GM15510 (cell line): ENCODE results near the gene CNTN4.

ENCODE experiments used
- POLR2A ChIP-seq: IDR thresholded peaks from 3 replicates; pipeline ENCODE4 v1.6.1; 2011; ENCODE audit warnings: borderline replicate concordance; ENCODE audit not compliant: insufficient read length; ENCODE audit errors: extremely low read depth

Gene CNTN4

GRCh38 chr3:2657971-2658370 lies 559.3 kb downstream of the CNTN4 start:
- no peak for TF ChIP-seq POLR2A

GRCh38 chr3:2659896-2660295 lies 561.2 kb downstream of the CNTN4 start:
- TF ChIP-seq POLR2A: no peak

- TF ChIP-seq POLR2A: no peak
These were observed 562.4 kb downstream of the CNTN4 start for GRCh38 chr3:2661078-2661477.

- no peak for TF ChIP-seq POLR2A
These were observed 578.8 kb downstream of the CNTN4 start for GRCh38 chr3:2677501-2677900.

- no peak for TF ChIP-seq POLR2A
These were observed 581.6 kb downstream of the CNTN4 start for GRCh38 chr3:2680236-2680635.

DNA sequence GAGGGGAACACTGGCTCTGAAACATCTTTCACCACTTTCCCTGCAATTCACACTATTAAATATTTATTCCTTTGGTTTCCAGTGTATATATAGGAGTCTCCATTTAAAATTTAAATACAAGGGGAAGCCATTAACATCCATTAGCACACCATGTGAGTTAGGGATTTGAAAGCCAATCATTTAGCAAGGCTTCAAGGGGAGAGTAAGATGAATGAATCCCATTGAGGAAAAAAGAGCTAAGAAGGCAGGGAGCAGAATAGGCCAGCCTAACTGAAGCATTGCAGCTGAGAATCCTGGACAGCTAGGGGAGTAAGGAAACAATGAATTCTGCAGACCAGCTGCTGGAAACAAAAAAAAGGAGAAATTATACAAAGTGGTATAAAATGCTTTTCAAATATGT lies 585.4 kb downstream of the CNTN4 start:
- no peak for TF ChIP-seq POLR2A

DNA sequence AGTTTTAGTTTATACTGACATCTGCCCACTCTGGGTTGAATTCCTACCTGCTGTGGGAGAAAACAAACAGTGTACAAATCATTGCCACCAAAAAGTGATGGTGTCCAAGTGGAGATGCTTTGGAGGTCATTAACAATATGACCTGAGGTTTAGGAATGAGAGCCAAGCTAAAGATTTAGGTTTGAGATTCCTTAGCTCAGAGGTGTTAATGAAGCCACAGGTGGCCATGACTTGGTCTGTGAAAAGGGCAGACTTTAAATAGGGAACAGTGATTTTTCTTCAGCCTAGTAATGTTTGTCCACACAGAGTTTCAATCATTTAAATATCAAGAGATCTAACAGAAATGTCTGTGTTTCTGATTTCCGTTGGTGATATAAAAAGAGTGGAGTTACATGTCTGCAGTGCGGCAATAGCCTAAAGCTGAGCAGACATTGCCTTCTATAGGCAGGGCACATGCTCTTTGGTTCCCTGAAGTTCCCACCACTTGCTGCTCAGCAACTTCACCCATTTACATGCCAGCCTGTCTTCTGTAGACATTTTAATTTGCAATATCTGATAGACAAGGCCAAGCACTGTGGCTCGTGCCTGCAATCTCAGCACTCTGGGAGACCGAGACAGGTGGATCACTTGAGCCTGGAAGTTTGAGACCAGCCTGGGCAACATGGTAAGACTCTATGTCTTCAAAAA lies 588.3 kb downstream of the CNTN4 start:
- no peak for TF ChIP-seq POLR2A

DNA sequence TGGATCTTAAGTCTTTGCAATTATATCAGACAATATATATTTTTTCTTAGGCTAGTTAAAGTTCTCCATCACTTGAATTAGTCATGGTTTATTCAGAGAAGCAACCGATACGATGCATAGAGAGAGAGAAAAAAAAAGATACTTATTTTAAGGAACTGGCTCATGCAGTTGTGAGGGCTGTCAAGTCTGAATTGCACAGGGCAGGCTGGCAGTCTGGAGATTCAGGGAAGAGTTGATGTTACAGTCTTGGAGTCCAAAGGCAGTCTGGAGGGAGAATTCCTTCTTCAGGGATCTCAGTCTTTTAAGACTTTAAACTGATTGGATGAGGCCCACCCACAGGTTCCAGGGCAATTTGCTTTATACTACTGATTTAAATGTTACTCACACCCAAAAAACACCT lies 598.9 kb downstream of the CNTN4 start:
- no peak for TF ChIP-seq POLR2A

DNA sequence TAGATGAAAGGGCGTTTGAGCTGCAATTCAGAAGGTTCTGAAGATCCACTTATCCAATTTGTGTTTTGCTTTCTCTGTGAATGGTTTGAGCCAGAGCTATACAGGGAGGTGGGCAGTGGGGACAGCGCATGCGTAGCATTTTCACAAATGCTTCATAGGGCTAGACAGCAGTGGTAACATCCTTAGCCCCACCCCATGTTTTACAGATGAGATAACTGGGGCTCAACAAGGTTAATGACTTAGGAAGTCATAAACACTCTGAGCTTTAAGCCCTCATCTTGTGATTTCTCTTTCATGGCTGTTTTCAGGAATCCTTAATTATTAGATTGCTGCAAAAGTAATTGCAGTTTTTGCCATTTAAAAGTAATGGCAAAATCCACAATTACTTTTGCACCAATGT lies 602.8 kb downstream of the CNTN4 start:
- TF ChIP-seq POLR2A: no peak

DNA sequence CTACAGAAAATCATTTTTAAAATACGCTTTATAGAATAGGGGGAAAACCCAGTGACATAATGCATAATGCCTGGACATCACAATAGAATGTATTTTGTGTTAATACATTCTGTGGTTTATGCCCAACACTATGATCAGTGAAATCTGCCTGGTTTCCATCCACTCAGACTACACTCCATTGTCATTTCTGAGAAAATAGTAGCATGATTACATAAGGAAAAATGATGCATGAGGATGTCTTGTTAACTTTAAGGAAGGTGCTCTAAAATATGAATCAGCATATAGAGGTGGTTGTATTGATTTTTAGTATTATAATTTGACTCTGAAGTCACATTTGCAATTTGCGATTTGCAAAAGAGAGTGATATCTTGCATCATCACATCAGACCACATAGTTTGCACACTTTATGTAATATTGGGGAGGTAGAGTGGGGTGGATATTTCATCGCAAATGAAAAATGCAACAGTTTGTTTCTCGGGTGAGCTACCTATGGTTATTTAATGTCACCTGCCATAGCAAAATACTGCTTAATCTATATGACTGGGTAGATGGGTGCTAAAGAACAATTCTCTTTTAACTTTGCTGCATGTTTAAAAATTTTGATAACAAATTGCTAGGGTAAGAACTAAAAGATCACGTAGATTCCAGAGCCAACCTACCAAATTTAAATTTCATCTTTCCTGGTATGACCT lies 607.6 kb downstream of the CNTN4 start:
- no peak for TF ChIP-seq POLR2A

DNA sequence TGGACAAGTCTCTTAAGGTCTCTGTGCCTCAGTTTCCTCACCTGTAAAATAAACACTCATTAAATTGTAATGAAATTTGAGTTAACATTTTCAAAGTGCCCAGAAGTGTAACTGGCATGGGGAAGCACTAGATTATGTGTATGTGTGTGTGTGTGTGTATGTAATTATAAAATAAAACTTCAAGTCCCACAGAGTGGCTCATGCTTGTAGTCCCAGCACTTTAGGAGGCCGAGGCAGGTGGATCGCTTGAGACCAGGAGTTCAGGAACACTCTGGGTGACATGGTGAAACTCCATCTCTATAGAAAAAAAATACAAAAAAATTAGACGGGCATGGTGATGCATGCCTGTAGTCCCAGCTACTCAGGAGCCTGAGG lies 608.2 kb downstream of the CNTN4 start:
- TF ChIP-seq POLR2A: no peak

DNA sequence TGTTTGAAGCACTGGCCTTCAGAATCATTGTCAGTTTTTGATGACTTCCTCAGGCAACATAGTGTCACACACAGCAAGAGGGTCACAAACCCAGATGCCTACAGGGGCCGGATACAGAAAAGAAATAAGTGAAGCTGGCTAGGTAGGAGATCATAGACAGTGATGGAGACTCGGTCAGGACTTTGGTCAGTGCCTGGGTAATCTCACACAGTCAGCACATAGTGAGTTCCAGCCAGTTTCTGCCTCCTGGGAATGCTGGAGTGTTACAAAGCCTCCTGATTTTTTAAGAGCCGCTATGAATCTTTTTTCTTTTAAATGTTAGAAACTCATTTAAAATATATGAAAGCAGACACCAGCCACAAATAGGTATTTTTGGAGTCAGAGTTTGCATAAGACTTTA lies 612.4 kb downstream of the CNTN4 start:
- no peak for TF ChIP-seq POLR2A

DNA sequence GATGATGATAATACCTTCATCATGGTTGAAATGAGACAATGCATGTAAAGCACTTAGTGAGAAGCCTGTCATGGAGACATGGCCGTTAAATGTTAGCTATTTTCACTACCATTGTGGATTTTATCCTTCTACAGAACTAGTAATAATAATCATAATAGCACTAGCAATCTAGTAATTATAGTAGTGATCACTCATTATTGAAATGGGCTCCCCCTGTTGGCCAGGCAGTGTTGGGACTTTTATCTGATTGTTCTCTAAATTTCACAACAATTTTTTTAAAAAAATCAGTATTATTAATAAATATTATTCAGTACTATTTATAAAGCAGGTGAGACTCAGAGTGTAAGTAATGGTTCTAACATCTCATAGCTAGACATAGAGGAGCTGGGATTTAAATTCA lies 615.3 kb downstream of the CNTN4 start:
- TF ChIP-seq POLR2A: no peak

- TF ChIP-seq POLR2A: no peak
These were observed 616.2 kb downstream of the CNTN4 start for GRCh38 chr3:2714834-2715233.

GRCh38 chr3:2727101-2727500 lies 628.4 kb downstream of the CNTN4 start:
- TF ChIP-seq POLR2A: no peak

DNA sequence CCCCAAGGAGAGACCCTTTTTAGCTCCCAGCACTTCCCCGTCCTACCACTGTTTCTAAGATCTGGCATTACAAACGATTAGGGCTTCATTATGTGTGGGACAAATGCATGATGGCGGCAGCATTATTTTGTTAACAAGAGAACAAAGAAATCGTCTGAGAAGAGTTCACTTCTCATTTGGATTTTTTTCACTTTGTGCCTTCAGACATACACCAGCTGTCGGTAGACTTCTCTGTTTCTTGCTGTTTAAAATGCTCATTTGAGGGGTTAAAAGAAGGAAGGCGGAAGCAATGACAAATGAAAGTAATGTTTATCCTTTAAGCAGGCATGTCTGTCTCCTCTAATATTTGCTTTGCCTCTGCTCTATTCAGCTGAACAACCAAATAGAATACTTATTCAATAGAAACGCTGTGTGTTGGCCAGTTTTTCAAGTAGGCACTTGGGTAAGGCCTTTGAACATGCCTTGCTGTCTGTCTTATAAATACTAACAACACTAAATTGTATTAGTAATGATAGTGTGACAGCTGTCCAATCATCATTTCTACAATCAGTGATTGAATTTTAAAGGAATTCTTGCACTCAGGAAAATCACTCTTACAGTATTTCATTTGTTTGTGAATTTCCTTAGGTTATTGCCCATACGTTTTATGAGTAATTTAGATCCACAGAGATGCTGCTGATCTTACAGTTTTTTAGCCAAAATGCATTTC lies 629.1 kb downstream of the CNTN4 start:
- no peak for TF ChIP-seq POLR2A
